T follicular helper cell (primary cell): Measurements from ENCODE around the gene YIF1B.
"Not testable (repeated sequence)": the region's sequence is repeated elsewhere in the genome, so short reads cannot be mapped to it uniquely, and the experiment has no call there.

Experiments
- DNase-seq: peaks from one replicate; pipeline ENCODE4 v3.0.0-alpha.2; 2020; ENCODE audit warnings: low read depth
- total RNA-seq, 2 experiments: gene quantifications; one replicate each; lab custom pipeline; 2026; lab: John Stamatoyannopoulos, UW

Gene YIF1B, protein sequence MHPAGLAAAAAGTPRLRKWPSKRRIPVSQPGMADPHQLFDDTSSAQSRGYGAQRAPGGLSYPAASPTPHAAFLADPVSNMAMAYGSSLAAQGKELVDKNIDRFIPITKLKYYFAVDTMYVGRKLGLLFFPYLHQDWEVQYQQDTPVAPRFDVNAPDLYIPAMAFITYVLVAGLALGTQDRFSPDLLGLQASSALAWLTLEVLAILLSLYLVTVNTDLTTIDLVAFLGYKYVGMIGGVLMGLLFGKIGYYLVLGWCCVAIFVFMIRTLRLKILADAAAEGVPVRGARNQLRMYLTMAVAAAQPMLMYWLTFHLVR
- 22.1 to 28.6 reads per million in 2 experiments for total RNA-seq

DNA sequence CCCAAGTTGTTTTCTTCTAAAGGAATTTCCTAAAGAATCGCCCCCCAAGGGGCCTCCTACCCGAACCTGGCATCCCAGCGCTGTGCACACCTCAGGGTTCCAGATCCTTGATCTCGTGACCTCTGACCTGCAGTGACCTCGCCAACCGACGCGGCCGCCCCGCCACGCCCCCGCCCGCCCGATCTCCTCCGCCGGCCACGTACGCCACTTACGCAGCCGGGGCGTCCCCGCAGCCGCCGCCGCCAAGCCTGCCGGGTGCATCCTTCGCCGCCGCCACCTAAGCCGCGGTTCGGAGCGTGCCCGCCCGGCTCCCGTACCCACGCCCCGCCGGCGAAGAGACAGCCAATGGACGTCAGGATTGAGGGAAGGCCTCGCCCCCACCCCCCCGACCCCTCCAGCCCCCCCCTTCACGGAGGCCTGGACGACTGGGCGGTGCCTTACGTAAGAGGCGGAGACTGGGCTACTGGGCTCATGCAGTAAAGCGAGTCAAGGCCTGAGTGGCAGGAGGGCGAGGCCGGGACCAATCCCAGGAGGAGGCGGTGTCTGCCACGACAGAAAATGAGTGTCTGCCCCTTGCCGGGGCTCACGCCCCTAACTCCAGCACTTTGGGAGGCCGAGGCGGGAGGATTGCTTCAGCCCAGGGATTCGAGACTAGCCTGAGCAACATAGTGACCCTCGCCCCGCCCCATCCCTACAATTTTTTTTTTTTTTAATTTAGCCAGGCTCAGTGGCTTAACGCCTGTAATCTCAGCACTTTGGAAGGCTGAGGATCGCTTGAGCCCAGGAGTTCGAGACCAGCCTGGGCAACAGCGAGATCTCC is at the start of gene YIF1B:
Gene YIF1B (minus strand): TSS at position 291 of the 820 bp plus-strand sequence. CDS start 30 bp downstream, at position 261.
- DNase-seq, result peak; percentile 92

DNA sequence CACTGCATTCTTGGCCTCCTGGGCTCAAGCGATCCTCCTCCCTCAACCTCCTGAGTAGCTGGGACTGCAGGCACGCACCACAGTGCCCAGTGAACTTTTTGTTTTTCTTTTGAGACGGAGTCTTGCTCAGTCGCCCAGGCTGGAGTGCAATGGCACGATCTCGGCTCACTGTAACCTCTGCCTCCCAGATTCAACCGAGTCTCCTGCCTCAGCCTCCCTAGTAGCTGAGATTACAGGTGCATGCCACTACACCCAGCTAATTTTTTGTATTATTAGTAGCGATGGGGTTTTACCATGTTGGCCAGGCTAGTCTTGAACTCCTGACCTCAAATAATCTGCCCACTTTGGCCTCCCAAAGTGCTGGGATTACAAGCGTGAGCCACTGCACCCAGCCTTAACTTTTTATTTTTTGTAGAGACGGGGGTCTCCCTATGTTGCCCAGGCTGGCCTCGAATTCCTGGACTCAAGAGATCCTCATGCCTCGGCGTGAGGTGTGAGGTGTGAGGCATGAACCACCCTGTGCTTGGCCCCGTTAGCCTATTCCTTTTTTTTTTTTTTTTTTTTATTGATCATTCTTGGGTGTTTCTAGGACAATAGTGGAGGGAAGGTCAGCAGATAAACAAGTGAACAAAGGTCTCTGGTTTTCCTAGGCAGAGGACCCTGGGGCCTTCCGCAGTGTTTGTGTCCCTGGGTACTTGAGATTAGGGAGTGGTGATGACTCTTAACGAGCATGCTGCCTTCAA is 47.4 kb upstream of the YIF1B start:
- DNase-seq, result not testable (repeated sequence)

DNA sequence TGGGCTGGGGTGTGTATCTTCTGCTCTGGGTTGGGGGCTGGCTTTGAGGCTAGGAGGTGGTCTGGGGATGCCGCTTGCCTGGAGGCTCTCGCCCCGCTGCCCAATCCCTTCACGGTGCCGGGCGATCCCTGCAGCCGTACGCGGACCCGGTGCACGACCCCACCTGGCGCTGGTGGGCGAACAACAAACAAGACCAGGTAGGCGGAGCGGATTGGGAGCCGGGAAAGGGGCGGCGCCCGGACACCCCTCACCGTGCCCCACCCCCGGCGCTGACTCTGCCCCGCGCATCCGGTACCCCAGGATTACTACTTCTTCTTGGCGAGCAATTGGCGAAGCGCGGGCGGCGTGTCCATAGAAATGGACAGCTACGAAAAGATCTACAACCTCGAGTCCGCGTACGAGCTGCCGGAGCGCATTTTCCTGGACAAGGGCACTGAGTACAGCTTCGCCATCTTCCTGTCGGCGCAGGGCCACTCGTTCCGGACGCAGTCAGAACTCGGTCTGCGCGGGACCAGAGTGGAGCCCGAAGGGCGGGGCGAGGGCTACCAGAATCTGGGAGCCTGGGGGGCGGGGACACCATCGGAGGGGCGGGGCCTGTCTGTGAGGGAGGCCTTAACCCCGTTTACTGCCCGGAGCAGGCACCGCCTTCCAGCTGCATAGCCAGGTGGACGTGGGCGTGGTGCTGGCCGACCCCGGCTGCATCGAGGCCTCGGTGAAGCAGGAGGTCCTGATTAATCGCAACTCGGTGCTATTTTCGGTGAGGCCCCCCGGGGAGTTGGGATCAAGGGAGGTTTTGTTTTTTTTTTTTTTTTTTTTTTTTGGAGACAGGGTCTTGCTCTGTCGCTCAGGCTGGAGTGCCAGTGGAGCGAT is 46.6 kb upstream of the YIF1B start:
- peak; percentile 40 for DNase-seq

DNA sequence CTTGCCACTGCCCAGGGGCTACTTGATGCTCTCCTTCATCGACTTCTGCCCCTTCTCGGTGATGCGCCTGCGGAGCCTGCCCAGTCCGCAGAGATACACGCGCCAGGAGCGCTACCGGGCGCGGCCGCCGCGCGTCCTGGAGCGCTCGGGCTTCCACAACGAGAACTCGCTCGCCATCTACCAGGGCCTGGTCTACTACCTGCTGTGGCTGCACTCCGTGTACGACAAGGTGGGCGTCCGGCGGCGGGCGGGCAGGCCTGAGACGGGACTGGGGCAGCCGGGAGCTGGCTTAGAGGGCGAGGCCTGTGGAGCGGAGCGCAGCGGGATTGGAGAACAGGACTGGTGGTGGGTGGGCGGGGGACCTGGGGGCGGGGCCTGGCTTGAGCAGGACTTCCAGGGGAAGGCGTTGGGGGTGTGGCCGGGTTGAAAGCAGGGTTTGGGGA is 45.9 kb upstream of the YIF1B start:
- DNase-seq, result peak; percentile 40

DNA sequence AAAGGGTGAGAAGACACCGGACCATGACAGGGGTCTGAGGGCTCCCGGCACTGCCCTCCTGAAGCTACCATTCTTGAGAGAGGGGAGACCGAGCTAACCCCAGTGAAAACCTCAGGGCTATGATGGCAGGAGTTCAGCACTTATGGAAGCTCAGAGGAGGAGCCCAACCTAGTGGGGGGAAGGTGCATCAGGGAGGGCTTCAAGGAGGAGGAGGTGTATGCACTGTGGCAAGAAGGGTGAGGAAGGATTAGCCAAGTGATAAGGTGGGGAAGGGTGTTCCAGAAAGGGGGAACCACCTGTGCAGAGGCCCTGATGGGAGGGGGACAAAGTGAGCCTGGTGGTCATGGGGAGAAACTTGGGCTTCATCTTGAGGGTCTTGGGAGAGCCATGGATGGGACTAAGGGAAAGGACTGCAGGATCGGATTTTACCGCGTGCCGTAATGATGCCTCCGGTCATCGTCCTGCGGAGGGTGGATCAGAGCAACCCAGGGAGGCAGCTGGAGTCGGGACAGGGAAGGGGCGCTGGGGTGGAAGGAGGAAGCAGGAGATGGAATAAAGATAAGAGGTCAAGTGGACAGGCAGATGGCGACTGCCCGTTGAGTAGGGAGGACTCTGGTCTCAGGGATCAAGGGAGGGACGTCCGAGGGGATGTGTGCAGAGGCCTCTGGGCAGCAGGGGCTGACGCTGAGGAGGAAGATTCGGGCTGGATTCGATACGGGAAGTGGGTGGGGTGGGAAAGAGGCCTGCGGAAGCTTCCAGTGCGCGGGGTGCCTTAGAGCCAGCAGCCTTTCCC is 45.3 kb upstream of the YIF1B start:
- no peak for DNase-seq

DNA sequence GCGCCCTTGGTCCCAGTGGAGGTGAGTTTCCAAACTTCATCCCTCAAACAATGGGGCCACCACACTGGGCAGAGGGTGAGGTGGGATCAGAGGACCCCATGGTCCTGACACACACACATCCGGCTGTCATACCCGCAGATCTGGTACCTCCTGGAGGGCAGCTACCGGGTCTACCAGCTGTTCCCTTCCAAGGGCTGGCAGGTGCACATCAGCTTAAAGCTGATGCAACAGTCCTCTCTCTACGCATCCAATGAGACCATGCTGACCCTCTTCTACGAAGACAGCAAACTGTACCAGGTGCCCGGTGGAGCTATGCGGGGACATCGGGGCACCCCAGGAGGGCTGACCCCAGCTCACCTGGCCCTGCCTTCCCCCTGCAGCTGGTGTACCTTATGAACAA is 44.6 kb upstream of the YIF1B start:
- DNase-seq, result no peak

DNA sequence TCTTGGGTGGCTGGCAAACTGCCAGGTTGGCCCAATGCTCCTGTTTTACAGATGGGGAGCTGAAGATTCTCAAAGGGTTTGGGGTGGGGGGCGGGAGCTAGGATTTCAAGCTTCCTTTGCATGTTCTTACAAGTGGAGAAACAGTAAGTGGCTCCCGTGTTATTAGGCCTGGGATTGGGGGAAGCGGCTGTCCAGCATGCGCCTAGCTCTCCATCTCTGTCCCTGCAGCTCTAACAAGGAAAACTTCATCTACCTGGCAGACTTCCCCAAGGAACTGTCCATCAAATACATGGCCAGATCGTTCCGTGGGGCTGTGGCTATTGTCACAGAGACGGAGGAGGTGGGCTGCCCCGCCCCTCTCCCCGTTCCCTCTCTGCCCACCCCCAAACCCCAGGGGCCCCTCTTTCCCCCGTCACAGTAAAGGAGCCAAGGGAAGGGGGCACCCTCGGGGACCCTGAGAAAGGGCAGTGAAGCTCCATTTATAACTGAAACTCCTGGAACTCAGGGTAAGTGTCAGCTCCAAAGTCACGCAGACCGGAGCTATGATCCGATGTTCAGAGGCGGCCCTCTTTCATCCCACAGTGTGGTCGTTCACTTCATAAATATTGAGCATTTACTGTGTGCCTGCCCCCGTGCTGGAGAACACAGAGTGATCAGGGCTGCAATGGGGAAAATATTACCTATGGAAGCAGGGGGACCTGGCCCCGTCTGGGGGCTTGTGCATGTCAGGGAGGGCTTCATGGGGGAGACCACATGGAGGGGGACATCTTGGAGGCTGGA is 43.7 kb upstream of the YIF1B start:
- DNase-seq, result no peak

DNA sequence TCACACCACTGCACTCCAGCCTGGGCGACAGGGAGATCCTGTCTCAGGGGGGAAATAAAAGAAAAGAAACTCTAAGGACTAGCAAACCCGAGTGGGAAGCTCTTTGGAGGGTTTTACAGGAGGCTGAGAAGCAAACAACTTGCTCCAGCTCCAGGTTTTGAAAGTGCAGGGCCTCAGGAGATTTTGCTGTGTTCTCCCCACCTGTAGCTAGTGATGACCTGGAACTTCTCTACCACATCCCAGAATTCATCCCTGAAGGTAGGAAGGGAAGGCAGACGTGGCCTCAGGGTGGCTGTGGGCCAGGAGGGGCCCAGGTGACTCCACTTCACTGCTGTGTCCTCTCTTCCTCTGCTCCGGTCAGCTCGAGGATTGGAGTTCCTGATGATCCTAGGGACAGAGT is 42.3 kb upstream of the YIF1B start:
- DNase-seq, result no peak

DNA sequence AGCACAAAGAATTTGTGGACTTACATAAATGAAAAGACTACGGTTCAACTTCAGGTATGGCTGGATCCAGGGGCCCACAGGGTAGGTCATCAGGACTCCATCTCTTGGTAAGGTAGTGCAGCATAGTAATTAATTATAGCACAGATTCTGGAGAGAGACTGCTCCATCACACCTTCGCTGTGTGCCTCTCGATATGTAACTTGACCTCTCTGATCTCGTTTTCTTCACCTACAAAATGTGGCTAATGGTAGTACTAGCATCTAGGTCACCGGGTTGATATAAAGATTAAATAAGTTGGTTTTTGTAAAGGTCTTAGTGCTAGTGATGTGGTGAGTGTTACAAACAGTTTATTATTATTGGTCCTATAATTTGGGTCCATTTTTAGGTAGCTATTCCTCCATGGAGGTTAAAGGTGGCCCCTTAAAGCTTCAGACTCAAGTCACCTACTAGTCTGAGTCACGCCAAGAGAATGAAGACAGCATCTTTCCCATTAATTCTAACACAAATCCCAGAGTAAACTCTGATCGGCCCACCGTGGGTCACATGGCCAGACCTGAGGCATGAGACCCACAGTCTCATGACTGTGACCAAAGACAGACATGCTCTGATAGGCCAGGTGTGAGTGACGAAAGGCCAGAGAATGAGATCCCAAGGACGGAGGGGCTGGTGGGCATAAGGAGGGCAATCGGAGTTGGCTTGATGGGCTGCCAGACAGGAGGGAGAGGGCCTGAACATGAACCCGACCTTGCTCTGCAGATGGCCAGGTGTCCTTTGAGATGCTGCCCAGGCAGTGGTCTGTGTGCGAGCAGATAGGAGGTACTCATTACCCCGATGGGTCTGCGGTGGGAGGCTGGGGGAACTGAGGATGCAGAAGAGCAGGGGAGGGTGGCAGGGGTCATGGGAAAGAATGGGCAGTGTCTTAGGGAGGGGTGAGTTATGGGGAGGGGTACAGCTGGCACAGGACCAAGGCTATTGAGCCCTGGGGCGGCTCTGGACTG is 40.3 kb upstream of the YIF1B start:
- DNase-seq, result no peak

DNA sequence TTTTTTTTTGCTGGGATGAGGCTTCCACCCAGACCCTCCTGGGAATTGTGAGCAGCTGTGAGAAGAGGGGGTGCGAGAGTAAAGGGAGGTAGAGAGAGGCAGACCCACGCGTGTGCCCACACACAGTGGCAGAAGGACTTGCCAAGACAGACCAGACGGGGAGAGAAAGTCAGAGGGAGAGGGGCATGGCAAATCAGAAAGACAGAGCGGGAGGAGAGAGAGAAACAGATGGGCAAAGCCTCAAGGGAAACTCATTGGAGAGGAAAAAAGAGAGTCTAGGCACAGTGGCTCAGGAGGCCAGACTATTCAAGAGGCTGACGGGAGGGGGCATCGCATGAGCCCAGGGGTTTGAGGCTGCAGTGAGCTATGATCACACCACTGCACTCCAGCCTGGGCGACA is 36.9 kb upstream of the YIF1B start:
- DNase-seq, result no peak

DNA sequence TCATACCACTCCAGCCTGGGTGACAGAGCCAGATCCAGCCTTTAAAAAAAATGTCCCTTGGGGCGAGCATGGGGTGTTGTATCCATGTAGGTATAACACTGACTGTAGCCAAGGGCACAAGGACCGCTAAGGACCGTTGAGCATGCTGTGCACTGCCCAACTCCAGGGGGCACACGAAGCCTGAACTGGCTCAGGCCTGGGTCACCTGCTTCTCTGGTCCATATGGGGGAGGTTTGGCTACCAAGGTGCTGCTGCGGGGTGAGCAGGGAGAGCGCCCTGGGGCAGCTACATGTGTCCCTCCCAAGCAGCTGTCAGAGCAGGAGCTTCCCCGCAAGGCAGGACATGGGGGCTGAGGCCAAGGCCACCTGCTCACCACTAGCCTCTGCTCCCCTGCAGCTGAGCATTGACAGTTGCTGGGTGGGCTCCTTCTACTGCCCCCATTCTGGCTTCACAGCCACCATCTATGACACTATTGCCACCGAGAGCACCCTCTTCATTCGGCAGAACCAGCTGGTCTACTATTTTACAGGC is 36.2 kb upstream of the YIF1B start:
- DNase-seq, result no peak

DNA sequence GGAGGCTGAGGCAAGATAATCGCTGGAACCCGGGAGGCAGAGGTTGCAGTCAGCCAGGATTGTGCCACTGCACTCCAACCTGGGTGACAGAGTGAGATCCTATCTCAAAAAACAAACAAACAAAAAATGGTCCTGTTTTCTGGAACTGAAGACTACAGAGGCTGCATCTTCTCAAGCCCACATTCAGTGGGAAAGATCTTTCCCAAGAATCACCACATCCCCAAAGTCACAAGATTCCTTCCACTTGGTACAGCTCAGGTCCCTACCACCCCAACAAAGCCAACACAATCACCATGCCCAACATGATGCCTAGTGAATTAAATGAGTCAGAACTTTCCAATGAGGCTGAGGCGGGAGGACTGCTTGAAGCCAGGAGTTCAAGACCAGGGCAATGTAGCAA is 35.1 kb upstream of the YIF1B start:
- DNase-seq, result no peak

DNA sequence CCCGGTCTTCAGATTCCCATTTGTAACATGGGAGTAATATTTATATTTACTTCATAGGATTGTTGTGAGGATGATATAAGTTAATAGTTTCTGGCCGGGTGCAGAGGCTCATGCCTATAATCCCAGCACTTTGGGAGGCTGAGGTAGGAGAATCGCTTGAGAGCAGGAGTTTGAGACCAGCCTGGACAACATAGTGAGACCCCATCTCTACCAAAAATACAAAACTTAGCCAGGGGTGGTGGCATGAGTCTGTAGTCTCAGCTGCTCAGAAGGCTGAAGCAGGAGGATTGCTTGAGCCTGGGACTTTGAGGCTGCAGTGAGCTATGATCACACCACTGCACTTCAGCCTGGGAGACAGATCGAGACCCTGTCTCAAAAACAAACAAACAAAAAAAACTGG is 31.1 kb upstream of the YIF1B start:
- DNase-seq, result no peak

DNA sequence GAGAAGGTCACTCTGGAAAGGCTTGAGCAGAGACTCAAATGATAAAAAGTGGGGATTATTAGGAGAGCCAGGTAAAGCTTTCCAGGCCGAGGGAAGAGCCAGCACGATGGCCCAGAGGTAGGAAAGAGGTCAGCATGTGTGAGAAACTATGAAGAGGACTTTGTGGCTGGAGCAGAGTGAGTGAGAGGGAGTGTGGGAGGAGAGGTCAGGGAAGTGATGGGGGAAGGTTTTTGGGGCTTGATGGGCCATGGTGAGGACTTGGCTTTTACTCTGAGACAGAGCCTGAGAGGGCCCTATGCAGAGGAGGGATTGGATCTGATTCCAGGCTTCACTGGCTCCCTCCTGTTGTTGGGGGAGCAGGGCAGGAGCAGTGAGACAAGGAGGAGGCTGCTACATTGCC is 25.2 kb upstream of the YIF1B start:
- no peak for DNase-seq

DNA sequence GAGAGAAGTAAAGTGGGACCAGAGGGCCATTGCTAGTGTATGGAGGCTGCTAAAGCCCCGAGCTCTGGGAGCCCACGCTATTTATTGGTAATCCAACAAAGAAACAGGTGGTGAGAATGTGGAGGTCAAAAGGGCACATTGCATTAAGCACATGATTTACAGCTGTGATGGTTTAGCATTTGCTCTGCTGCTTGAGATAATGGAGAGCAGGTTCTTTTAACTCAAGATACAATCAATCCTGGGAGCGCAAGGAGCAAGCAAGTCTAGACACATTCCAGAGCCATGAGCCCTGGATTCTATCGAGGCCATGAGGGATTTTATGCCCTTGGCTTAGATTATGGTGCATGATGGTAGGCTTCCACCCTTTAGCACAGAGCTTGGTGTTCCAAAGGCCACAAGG is 23.3 kb upstream of the YIF1B start:
- DNase-seq, result not testable (repeated sequence)

DNA sequence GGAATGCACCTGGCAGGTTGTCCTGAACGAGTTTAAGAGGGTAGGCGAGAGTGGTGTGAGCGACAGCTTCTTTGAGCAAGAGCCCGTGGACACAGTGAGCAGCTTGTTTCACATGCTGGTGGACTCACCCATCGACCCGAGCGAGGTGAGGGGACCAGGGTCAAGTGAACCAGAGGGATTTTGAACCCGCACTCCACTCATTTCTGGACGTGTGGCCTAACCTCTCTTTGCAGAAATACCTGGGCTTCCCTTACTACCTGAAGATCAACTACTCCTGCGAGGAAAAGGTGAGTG is 21.6 kb upstream of the YIF1B start:
- no peak for DNase-seq

DNA sequence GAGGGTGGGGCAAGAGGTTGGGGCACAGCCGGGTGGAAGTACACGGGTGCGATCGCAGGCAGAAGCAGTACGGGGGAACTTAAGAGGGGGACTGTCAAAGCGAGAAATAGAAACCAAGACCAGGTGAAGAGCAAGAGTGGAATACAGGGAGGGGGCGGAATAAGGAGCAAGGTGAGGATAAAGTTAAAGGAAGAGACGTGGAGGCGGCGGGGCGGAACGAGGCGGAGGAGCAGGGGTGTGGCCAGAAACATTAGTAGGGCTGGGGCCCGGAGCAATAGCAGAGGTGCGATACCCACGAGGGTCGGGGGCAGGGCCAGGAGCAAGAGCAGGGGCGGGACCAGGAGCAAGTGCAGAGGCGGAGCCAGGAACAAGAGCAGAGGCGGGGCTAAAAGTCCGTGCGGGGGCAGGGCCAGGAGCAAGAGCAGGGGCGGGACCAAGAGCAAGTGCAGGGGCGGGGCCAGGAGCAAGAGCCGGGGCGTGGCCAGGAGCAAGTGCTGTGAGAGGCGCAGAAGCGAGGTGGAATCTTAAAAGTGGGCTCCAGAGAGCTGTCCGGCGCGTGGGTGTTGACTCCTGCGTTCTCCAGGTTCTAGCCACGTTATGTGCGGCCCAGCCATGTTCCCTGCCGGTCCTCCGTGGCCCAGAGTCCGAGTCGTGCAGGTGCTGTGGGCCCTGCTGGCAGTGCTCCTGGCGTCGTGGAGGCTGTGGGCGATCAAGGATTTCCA is 21.1 kb upstream of the YIF1B start:
- DNase-seq, result peak; percentile 94
